ENCODE measurements around the gene SPSB4. TPM values are rescaled to one million over a fixed set of nuclear protein-coding genes. Genes with fewer than 3 reads are reported as not detected.

Gene SPSB4
- total and polyA plus RNA-seq, 9 of the 15 experiments (the other 6 are each of a cell fraction or from before 2014, with no cell fraction given) = not detected

DNA sequence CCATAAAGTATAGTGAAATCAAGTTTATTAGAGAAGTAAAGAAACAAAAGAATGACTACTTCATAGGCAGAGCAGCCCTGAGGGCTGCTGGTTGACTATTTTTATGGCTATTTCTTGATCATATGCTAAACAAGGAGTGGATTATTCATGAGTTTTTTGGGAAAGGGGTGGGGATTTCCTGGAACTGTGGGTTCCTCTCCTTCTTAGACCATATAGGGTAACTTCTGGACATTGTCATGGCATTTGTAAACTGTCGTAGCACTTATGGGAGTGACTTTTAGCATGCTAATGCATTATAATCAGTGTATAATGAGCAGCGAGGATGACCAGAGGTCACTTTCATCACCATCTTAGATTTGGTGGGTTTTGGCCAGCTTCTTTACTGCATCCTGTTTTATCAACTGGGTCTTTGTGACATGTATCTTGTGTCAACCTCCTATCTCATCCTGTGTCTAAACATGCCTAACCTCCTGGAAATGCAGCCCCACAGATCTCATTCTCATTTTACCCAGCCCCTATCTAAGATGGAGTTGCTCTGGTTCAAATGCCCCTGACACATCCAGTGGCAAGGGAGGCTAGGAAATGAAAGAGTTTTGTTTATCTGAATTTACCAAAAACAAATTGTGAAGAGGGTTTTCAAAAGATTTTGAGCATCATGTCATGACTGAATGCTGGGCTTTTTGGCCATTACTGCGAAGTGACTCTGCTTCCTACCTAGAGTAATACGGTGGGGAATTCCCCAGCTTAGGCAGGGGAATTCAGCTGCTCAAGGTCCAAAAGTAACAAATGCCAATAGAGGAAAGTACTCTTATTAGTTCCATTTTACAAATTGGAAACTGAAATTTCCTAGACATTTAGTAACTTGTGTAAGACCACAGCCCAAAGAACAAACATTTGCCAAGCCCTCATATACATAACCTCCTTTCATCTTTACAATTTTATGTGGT is 6.2 kb upstream of the SPSB4 start:
- TF ChIP-seq GABPA (tag; conservative IDR thresholded peaks at IDR 0.05; ENCODE audit: low read depth) (no peak), BMI1 (IDR thresholded peaks at IDR 0.05; ENCODE audit: low read length) (no peak), ZBTB8A (IDR thresholded peaks at IDR 0.05; ENCODE audit: partially characterized antibody) (no peak), EWSR1 (IDR thresholded peaks at IDR 0.05; ENCODE audit: borderline replicate concordance, low read depth, partially characterized antibody) (no peak), NFYB (IDR thresholded peaks at IDR 0.05; ENCODE audit: extremely low read depth, insufficient read length) (no peak), ZNF695 (CRISPR knock-in tag; IDR thresholded peaks at IDR 0.05) (no peak), XRCC3 (IDR thresholded peaks at IDR 0.05) (no peak)
- FAIRE-seq (no peak), ATAC-seq (no peak), DNase-seq (ENCODE audit: extremely low read depth in 1 of 4, low spot score in 3 of 4) (no peak)
- Histone ChIP-seq H3K27me3 (ENCODE audit: control insufficient read depth in 2 of 2, insufficient read depth in 2 of 2, low read length in 2 of 2) (peaks cover 3 to 25% of the 10 kb centered on the region in 2 experiments; a peak in 4 of 5 replicates), H3K27ac (ENCODE audit: extremely low read depth, low read depth, low read length) (no peak overlapping the region), H3K36me3 (ENCODE audit: control insufficient read depth, insufficient read depth, low read length) (no peaks in the 10 kb centered on the region), H3K4me2 (ENCODE audit: insufficient read depth, low read length) (no peak overlapping the region), H3K9me1 (ENCODE audit: control insufficient read depth, insufficient read depth, low read length) (no peaks in the 10 kb centered on the region), H3K4me3 (no peak overlapping the region), H3K9ac (ENCODE audit: insufficient read depth in 1 of 2, low read depth in 2 of 2, low read length in 2 of 2) (no peak overlapping the region), H3K9me3 (replicated peaks; ENCODE audit: control insufficient read depth, insufficient read depth, low read depth, low read length) (no peaks in the 10 kb centered on the region), H4K20me1 (replicated peaks; ENCODE audit: control insufficient read depth, insufficient read depth, low read length) (no peaks in the 10 kb centered on the region), H2AFZ (ENCODE audit: low read depth, low read length) (no peak overlapping the region), H3K4me1 (replicated peaks in 1 of 2; ENCODE audit: control insufficient read depth in 2 of 2, insufficient read depth in 2 of 2, low read length in 2 of 2) (no peaks in the 10 kb centered on the region), H3K79me2 (ENCODE audit: control insufficient read depth, insufficient read depth, low read length) (no peaks in the 10 kb centered on the region)
- intact Hi-C loops (cut with micrococcal nuclease) = loop anchor here (5.0 kb wide), 1 partner anchor 62 kb away; no protein-coding TSS in a partner anchor
- CTCF ChIA-PET (ENCODE audit: low intra/inter-chr PET ratio) = no interaction called here
- BruUV-seq (replicated peaks) = no TSS peak
- in situ Hi-C loops (cut with MboI) = no loop called here
- POLR2A ChIA-PET = no interaction called here
- 5% methylated on average over 4 of the region's 4 CpGs for WGBS (ENCODE audit: insufficient coverage, low coverage, missing lambda C conversion rate)
